ENCODE measurements around the gene FAM13A.
"Not testable (repeated sequence)": the region's sequence is repeated elsewhere in the genome, so short reads cannot be mapped to it uniquely, and the experiment has no call there.

FAM13A gene

GRCh38 chr4:89009761-89010369, 47.1 kb downstream of the FAM13A start:
- no peak for DNase-seq (ENCODE audit: low read depth)
- H3K4me3 ChIP-seq (ENCODE audit: low read length), result no peak overlapping the region
- TF ChIP-seq, protein P1, sequence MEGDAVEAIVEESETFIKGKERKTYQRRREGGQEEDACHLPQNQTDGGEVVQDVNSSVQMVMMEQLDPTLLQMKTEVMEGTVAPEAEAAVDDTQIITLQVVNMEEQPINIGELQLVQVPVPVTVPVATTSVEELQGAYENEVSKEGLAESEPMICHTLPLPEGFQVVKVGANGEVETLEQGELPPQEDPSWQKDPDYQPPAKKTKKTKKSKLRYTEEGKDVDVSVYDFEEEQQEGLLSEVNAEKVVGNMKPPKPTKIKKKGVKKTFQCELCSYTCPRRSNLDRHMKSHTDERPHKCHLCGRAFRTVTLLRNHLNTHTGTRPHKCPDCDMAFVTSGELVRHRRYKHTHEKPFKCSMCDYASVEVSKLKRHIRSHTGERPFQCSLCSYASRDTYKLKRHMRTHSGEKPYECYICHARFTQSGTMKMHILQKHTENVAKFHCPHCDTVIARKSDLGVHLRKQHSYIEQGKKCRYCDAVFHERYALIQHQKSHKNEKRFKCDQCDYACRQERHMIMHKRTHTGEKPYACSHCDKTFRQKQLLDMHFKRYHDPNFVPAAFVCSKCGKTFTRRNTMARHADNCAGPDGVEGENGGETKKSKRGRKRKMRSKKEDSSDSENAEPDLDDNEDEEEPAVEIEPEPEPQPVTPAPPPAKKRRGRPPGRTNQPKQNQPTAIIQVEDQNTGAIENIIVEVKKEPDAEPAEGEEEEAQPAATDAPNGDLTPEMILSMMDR (IDR thresholded peaks at IDR 0.05; ENCODE audit: insufficient read depth, low read depth, low read length, missing control alignments), result no peak

DNA sequence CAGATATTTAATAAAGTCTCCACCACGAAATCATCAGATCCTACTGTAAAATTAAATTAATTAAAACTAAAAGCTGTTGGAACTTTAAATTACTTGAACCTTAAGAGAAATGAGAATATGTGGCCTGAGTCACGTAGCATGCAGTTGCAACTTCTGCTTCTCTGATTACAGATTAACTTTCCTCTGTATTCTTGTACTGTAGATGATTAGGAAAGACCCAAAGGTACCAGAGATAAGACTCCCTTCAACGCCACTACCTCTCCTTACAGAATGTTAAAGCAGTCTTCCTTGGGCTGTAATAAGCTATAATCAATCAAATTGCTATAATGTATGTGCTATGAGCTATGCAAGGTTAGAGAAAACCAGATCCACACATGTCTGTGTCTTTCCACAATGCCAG, 47.9 kb downstream of the FAM13A start:
- no peak overlapping the region for H3K4me3 ChIP-seq (ENCODE audit: low read length)
- TF ChIP-seq, protein P1 (IDR thresholded peaks at IDR 0.05; ENCODE audit: insufficient read depth, low read depth, low read length, missing control alignments), result no peak
- DNase-seq (ENCODE audit: low read depth), result no peak

DNA sequence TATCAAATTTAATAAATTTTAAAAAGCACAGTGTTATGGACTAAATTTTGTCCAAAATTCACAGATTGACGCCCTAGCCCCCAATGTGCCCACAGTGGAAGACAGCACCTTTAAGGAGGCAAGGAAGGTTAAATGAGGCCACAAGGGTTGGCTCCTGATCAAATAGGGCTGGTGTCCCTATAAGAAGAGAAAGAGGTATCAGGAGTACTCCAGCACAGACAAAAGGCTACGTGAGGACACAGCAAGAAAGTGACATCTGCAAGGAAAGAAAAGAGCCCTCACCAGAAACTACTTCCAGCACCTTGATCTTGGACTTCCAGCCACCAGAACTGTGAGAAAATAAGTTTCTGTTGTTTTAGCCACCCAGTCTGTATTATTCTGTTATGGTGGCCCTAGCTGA, 48.8 kb downstream of the FAM13A start:
- DNase-seq (ENCODE audit: low read depth), result no peak
- TF ChIP-seq, protein P1 (IDR thresholded peaks at IDR 0.05; ENCODE audit: insufficient read depth, low read depth, low read length, missing control alignments), result no peak
- no peak overlapping the region for H3K4me3 ChIP-seq (ENCODE audit: low read length)

GRCh38 chr4:89007338-89007939, 49.5 kb downstream of the FAM13A start:
- TF ChIP-seq, protein P1 (IDR thresholded peaks at IDR 0.05; ENCODE audit: insufficient read depth, low read depth, low read length, missing control alignments), result no peak
- DNase-seq (ENCODE audit: low read depth), result no peak
- H3K4me3 ChIP-seq (ENCODE audit: low read length), result no peak overlapping the region

- no peak overlapping the region for H3K4me3 ChIP-seq (ENCODE audit: low read length)
- DNase-seq (ENCODE audit: low read depth), result no peak
- TF ChIP-seq, protein P1 (IDR thresholded peaks at IDR 0.05; ENCODE audit: insufficient read depth, low read depth, low read length, missing control alignments), result no peak
Measured at GRCh38 chr4:89006307-89006706, 50.7 kb downstream of the FAM13A start.

DNA sequence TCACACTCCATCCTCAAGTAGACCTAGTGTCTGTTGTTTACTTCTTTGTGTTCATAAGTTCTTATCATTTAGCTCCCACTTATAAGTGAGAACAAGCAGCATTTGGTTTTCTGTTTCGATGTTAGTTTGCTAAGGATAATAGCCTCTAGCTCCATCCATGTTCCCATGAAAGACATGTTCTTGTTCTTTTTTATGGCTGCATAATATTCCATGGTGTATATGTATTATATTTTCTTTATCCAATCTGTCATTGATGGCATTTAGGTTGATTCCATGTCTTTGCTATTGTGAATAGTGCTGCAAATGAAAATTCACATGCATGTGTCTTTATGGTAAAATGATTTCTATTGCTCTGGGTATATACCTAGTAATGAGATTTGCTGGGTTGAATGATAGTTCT, 51.9 kb downstream of the FAM13A start:
- not testable (repeated sequence) for H3K4me3 ChIP-seq (ENCODE audit: low read length); DNase-seq (ENCODE audit: low read depth)

DNA sequence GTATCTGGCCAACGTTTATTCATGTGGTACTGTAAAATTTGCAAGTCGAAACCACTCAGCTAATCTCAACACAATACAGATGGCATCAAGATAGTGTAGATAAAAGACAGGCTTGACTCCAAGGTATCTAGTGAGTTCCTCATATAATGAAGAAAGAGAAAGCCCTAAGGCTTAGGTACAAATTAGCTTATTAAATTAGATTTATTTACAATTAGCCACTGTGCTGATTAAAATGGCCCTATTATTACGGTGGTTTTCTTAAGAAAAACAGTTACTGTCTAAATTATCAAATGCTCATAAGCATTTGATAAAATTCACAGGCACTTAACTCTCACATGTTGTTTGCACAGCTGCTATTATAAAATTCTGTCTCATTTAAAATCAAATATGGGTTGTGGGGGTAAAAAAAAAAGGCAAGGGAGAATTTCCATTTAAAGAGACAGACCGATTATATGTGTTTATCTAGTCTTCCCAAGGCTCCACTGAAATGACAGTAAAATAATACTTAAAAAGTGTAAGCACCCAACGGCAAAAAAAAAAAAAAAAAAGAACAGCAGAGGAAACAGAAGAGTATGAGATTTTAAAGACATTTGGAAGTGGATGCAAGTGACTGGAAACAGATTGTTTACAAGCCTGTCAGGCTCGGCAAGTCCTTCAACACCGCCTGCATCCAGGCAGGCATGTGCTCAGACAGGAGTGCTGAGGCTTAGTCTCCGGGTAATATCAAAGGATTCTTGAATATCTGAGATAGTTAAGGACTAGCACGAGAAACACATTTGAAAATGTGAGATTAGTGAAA, 55.1 kb downstream of the FAM13A start:
- TF ChIP-seq, protein P1 (IDR thresholded peaks at IDR 0.05; ENCODE audit: insufficient read depth, low read depth, low read length, missing control alignments), result no peak
- no peak overlapping the region for H3K4me3 ChIP-seq (ENCODE audit: low read length)
- DNase-seq (ENCODE audit: low read depth), result peak; percentile 27

All from epithelial cell of esophagus (primary cell).